HG02623 (cell line): ENCODE measurements around the gene PAX5.
"Not testable (repeated sequence)": the region's sequence is repeated elsewhere in the genome, so short reads cannot be mapped to it uniquely, and the experiment has no call there.

Source experiments
- ATAC-seq: cut with Tn5 transposase; IDR thresholded peaks from one replicate; pipeline ENCODE4 v1.9.1; 2021; ENCODE audit warnings: moderate library complexity; ENCODE audit not compliant: unreplicated experiment

The PAX5 gene

DNA sequence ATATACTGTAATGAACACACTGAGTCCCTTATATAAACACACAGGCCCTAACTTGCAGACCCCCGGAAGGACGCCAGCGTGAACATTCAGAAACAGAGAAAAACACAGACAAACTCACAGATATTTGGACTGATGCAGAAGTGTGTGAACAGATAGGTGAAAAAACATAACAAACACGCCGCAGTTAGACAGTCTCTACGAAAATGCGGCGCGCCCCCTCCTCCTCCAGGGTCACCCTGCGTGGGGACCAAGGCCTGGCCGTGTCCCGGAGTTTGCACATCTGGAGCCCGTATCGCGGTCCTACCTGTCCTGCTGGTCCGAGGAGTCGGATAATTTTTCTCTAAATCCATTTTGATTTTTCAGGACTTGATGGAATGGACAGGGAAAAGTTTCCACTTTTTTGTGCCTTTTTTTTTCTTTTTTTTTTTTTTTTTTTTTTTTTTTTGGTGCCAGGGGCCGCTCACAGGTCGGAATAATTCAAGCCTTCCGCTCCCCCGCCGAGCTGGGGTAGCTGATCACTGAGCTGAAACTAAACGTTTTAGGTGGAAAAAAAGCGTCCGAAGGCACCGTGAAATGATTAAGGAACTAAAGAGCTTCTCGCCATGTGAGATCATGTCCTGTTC is at the start of gene PAX5:
Gene PAX5, minus strand, starts transcription at position 587 of the 623 bp plus-strand sequence. Its CDS starts 237 bp downstream, at position 350.
- ATAC-seq: no peak

DNA sequence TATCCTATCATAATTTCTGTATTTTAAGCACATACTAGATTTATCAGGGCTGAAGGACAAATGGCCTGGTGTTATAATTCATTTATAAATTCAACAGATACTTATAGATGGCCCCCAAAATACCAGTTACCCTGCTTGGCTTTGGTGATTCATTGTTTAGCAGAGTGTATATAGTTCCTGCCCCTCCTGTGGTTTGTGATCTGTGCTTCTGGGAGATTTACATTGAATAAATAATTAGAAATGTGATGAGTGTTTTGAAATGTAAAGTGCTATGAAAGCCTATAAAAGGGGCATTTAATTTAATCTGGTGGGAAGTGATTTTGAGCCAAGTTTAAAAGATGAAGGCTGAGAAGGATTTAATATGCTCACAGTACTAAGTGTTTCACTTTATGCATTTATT is 49.6 kb upstream of the PAX5 start:
- no peak for ATAC-seq

DNA sequence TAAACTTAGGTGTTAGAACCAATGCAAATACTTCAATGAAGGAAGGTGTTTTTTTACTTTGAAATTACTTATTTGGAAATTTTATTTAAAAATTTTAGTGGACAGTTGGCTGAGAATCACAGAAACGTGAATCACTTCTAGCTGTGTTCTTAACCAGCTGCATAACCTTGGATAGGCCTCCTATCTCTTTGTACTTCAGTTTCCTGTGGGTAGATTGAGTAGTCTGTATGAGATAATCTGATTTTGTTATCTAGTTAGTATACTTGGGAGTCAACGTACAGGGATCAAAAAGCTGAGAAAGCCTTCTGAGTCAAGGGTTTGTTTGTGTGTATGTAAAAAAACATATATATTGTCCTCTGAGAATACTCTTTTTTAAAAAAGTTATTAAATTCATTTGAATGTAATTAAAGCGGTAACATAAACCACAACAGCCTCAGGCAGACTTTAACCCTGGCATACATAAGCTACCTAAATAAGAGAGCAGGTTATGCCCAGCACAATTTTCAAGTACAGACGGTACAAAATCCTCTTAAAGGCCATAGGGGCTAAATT is 48.2 kb upstream of the PAX5 start:
- no peak for ATAC-seq

DNA sequence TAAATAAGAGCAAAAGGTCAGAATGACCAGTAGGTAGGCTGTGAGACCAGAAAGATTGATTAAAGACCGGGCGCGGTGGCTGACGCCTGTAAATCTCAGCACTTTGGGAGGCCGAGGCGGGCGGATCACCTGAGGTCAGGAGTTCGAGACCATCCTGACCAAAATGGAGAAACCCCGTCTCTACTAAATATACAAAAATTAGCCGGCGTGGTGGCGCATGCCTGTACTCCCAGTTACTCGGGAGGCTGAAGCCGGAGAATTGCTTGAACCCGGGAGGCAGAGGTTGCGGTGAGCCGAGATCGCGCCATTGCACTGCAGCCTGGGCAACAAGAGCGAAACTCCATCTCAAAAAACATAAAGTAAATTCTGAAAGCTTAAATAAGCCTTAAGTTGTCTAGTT is 47.4 kb upstream of the PAX5 start:
- ATAC-seq: not testable (repeated sequence)

DNA sequence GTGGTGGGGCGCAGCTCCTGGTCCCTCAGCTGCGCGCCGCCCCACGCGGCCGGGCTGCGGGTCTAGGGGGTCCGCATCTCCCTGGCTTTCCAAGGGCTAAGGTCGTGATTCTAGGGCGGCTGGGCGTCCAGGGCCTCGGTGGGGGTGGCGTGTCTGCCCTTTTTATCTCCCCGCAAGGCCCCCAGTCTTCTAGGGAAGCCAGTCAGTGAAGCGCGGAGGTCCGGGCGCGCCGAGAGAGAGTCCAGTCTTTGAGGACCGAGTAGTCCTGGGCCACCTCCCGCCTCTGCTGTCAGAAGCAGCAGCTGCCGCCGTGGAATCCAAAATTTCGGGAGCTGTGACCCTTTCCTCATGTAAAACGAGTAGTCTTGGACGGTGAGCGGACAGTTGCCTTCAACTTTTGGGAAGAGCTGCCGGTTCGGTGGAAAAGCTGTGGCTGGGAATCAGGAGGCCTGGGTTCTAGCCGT is 46.1 kb upstream of the PAX5 start:
- peak; percentile 2 for ATAC-seq

DNA sequence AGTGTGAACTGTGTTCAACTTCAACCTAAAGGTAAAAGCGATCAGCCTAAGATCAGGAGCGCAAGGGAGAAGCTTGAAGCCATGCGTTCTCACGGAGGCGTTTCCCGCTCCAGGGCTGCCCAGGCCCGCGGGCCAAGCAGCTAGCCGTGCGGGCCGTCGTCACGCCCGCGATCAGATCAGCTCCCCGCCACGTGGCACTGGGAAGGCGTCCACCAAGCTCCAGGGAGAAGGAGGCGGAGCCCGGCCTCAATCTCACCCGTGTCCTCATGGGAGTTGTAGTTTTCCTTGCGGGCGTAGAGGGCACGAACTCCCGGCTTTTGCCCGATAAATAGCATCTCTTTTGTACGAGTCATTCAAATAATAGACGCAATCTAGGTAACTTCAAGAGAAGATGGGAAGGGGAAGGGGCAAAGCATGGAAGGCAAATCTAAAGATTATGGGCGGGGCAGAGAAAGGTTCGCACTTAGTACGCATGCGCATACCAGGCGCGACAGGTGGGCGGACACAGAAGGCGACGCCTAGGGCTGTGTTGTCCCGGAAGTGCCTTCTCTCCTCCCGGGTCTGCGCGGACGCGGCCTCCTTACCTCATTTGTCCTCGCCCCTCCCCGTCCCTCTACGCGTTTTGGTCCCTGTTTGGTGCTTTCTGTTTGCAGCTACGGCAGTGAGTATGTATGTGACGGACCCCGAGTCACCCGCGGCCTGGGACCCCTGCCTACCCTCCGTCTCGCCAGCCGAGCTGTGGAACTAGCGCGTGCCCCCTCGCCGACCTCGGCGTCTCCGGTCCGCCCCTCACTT is 45.5 kb upstream of the PAX5 start:
- peak; percentile 89 for ATAC-seq

DNA sequence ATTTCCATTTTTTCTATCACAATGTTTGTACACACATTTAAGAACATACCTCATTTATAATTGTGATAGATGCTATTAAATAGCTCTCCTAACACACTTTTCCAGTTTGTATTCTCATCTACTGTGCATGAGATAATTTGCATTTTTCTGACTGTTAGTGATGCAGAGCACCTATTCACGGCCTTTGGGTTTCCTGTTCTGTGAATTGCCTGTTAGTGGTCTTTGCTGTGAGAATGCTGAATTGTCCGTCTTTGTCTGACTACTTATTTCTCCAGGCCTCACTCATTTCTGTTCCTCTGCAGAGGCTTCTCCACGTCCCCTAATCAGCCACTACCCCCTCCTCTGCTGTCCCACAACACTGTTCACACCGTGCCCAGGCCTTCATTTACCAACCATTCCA is 40.7 kb upstream of the PAX5 start:
- not testable (repeated sequence) for ATAC-seq

DNA sequence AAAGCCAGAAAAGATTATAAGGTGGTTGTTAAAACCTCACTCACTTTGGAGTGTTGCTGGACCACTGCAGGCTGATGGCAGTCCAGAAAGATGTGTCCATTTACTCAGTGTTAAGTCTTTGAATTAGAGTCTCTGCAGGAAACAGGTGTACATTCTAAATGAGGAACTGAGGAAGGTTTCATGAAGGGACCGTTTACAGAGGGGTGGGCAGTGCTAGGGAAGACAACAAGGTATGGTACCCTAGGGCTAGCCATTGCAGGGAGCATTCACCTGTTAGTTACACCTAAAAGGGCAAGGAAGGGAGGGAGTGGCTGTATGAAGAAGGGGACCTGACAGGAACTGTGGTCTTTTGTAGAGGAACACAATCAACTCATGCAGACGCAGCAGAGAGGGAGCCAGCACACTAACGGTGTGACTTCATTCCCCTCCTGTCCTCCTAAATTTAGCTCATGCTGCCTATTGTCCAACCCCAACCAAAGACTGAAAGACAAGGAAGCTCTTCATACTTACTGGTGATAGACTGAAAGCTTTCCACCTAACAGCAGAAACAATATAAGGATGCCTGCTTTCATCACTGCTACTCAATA is 32.2 kb upstream of the PAX5 start:
- ATAC-seq: no peak

DNA sequence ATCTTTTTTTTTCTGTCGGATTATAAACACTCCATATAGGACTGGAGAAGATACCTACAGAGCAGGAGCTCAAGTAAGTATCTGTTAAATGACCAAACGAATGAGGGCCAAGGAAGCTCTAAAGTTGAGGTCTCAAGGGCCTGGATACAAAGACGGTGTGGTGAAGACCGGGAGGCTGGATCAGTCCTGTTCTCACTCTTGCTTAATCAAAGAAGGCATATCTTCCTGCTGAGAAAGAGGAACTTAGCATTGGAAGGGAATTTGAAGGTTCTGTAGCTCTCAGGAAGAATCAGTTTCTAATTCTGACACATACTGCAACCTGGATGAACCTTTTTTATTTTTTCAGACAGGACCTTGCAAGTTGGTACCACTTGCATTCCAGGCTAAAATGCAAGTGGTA is 28.3 kb upstream of the PAX5 start:
- no peak for ATAC-seq

DNA sequence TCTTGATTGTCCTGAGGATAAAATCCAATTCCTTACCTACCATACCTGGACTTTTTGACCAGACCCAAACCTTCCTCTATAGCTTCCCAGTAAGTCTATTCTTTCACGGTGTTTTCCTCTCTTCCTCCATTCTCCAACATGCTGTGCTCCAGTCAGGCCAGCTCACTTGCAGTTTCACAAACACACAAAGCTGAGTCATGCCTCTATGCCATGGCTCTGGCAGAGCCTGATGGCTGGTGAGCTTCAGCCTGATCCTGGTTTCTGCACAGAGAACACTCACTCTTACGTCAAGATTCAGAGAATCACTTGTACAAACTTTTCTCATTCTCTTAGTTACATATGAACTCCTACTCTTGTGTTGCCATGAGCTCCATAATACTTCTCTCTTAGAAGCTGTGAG is 27.7 kb upstream of the PAX5 start:
- no peak for ATAC-seq

DNA sequence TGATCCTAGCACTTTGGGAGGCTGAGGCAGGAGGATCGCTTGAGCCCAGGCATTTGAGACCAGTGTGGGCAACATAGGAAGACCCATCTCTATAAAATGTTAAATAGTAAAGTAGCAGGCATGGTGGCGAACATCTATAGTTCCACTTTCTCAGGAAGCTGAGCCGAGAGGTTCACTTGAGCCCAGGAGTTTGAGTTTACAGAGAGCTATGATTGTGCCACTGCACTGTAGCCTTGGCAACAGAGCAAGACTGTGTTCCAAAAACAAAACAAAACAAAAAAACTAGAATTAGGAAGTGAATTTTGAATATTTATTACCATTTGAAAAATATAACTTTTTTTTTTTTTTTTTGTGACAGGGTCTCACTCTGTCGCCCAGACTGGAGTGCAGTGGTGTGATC is 26.8 kb upstream of the PAX5 start:
- ATAC-seq: no peak

DNA sequence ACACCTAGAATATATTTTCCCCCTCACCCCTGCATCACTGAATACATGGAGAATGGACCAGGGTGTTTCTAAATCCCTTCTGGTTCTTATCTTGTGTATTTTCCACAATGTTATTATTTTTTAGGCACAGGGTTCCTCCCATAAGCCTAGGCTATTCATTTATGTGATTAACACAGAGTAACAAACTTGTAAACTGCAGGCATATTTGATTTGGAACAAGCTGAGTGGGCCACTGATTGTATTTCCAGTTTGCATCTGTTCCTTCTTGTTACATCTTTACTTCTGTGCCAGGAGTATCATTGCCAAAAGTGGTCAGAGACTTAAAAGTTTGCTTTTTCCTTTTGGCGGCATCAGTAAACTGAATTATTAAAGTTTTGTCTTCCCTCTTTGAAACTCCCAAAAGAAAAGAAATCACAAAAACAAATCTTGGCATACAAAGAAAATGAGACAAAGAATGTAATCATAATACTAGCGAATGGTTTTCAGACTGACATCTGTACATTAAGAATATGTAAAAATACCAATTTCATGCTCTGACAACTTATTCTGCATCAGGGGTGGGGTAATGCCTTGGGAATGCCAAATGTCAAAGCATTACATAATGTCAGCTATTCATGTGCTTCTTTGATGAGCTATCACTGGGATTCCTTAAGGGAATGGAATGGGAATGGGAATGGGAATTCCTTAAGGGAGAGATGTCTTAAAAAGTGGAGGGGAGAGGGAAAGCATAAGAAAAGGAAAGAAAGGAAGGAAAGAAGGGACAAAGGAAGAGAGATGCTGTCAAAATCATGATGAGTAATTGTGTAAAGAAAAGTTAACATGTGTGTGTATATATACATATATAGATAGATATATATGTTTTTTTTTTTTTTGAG is 22.2 kb upstream of the PAX5 start:
- ATAC-seq: no peak

DNA sequence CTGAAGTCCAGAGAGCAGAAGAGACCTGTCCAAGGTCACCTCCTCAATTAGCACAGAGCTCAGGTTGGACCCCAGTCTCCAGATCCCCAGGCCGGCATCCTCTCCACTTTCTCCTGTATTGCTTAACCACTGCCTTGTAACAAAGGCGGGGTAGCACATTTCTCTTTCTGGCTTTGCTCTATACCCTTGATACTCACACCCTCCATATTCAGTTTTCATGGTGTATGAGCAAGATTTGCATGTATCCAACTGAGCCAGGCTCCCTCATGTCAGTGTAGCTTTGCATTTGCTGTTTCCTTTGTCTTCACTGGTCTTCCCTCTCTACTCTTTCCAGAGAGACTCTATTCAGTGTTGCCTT is 20.3 kb upstream of the PAX5 start:
- ATAC-seq: not testable (repeated sequence)

DNA sequence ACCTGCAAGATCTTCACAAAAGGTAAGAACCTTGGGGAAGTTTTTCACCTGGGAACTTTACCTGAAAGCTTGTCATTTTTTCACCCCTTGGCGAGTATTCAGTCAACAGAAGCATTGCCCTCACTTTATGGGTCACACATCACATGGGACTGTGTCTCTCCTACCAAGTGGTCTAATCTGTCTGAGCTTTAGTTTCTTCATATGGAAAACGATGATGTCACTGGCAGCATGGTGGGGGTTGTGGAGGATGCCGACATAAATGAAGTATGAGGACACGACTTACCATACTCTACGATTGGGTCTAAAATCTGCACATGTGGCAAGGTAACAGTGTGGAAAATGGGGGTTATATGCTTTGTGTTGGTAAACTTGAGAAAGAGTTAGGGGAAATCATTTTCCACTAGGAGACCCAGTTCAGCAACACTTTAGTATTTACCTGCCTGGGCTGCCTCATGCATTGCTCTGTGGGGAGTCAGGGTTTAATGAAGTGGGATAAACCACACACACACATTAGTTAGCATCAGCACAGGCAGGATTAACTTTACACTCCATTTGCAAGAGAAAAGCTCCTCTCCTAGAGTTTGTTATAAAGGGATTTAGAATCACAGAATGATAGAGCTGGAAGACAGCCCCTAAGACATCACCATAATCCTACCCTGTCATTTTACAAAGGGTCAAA is 19.8 kb upstream of the PAX5 start:
- ATAC-seq: no peak

DNA sequence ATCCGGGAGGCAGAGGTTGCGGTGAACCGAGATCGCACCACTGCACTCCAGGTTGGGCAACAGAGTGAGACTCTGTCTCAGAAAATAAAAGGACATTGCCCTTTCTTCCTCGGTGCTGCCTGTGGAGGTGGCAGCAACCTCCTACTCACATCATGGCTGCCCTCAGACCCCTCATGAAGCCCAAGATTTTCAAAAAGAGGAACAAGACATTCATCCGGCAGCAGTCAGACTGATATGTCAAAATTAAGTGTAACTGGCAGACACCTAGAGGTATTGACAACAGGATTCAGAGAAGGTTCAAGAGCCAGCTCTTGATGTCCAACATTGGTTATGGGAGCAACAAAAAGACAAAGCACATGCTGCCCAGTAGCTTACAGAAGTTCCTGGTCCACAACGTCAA is 12.6 kb upstream of the PAX5 start:
- ATAC-seq: no peak

DNA sequence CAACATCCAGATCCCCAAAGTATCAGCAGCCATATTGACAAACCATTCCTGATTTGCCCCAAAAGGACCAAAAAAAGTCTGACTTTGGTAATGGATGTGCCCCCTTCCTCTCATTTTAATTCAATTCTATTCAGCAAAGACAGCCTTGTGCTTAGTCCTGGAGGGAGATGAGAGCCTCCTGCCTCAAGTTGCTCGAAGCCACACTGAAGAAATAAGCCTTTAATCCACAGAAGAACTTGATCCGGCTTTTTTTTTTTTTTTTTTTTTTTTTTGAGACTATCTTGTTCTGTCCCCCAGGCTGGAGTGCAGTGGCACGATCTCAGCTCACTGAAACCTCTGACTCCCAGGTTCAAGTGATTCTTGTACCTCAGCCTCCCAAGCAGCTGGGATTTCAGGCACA is 8.4 kb upstream of the PAX5 start:
- ATAC-seq: no peak

DNA sequence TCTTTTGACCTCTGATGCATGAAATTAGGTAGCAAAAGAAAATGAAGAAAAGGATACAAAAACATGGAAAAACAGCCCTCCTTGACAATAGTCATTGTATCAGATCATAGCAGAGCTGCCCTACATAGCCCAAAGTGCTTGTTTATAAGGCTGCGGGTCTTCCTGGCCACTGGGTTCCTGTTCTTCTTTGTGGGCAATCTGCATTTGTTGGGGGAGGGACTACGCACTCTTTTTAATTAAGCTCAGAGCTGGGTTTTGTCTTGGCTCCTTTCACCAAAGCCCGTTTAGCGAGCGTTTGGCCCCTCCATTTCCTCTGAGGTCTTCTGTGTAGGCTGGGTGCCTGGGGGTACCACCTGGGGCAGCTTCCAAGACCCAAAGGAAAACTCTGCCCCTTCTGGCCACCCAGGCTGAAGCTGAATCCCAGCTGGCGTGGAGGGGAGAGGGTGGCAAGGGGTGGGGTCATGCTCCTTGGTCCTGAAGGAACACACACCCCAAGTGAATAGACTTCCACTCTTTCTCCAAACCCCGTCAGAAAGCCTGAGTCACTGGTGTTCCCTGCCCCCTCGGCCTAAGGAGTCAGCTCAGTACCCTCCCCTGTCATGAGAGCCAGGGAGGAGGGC is 6.5 kb upstream of the PAX5 start:
- no peak for ATAC-seq

DNA sequence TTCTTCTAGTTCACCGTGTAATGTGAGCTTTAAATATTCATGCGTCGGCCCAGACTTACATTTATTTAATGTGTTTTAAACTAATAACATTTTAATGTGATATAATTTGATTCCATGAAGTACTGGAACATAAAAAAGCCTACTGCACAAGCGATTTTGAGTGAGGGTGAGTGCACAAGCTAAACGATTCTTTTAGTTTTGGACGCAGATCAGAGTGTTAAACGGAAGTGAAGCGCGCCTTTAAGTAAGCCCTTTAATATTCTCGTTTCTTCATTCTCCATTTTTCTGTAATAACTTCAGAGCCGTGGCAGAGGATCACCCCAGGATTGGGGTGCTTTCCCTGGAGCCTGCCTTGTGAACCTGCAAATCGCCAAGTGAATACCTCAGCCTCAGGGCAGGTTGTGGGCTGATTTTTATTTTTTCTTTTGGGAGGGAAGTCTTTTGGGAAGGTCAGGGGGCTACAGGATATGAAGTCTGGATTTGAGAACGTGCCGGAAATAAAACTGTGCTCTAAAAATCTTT is 4.9 kb upstream of the PAX5 start:
- ATAC-seq: no peak

DNA sequence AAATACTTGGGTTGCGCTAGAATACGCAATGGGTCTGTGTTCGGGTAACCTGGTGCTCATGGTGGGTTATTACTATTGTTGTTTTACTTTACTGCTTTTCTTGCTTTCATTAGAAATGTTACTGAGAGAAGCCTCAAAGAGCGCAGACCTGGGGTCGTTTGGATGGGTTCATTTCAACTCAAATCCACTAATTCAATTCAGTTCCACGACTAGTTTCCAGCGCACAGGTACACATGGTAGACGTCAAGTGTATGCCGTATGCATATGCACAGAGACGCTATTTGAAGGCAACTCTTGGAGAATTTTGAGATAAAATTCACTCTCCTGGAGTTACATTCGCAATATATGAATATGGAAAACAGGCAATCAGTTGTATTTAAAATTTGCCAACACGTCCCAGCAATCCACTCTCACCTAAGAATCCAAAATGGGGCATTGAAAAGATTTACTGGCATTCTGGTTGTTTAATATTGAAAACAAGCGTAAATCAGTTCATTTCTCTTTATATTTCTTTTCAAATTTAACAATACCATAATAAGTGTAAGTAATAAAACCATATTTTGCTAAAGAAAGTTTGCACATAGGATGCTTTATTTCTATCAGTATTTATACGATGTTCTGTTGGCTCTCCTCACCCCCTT is 4.4 kb upstream of the PAX5 start:
- ATAC-seq: no peak
